ENCODE results near the gene NKPD1. TPM values are rescaled to one million over a fixed set of nuclear protein-coding genes. Genes with fewer than 3 reads are reported as not detected.

Gene NKPD1
- polyA plus RNA-seq, 1 of the 3 experiments (the other 2 are of a cell fraction): 0.12 TPM

DNA sequence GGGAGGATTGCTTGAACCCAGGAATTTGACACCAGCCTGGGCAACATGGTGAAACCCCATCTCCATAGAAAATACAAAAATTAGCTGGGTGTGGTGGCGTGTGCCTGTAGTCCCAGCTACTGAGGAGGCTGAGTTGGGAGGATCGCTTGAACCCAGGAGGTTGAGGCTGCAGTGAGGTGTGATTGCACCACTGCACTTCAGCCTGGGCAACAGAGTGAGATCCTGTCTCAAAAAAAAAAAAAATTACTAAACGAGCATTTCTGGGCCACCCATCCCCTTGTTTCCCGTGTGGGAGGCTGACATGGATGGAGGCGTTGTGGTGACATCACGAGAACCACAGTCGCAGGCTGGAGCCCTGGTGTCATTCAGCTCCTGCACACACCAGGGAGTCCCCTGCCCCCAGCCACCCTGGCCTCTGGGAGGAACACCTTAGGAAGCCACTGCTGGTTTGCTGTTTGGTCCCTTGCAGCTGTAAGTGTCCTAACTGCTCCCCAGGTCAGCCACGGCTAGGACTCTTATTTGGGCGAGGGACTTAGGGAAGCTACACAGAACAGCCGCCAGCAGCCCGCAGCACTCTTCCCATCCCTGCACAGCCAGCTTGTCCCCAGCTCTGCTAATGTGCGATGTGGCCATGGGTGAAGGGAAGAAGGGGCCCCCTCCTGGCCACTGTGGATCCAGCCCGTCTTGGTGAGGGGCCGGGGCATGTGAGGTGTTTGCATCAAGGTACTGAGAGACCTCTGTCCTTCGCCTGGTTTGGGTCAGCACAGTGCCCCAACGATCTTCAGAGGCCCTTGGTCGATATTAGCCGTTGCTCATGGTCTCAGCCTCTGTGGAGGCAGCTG is 12.7 kb downstream of the NKPD1 start:
- Histone ChIP-seq H3K4me2 (no peak overlapping the region), H3K27me3 (ENCODE audit: insufficient read depth) (no peaks in the 10 kb centered on the region; the same call in 1 of the 2 replicates), H3K9me2 (no peaks in the 10 kb centered on the region), H3K4me1 (ENCODE audit: control insufficient read depth in 1 of 2, insufficient read depth in 2 of 2, low read depth in 1 of 2, low read length in 1 of 2) (peaks cover 0 to 11% of the 10 kb centered on the region in 2 experiments; a peak in 1 of 4 replicates), H2AFZ (ENCODE audit: low read depth) (no peak overlapping the region), H3K9ac (no peak overlapping the region), H3K9me3 (no peaks in the 10 kb centered on the region), H3K79me2 (ENCODE audit: insufficient read depth) (no peaks in the 10 kb centered on the region), H3K36me3 (replicated peaks in 1 of 2; ENCODE audit: control insufficient read depth in 1 of 2, insufficient read depth in 2 of 2, low read length in 1 of 2) (peaks cover 0 to 22% of the 10 kb centered on the region in 2 experiments), H3K27ac (ENCODE audit: low read depth in 2 of 2, low read length in 1 of 2) (no peak overlapping the region), H3F3A (replicated peaks; ENCODE audit: insufficient read depth) (no peaks in the 10 kb centered on the region), H4K20me1 (ENCODE audit: insufficient read depth) (no peaks in the 10 kb centered on the region), H3K4me3 (ENCODE audit: low read depth in 2 of 2, low read length in 1 of 2) (no peak overlapping the region)
- ChIA-PET POLR2A (no interaction called here), CTCF (interaction anchor here (0.8 to 2.3 kb wide), 6 partner anchors 11 to 191 kb away, joined by 3 to 7 read pairs (median 4); partner anchors contain the start of genes BLOC1S3, PPP1R37 and TRAPPC6A)
- TF ChIP-seq IRF3 (IDR thresholded peaks at IDR 0.05; ENCODE audit: low read depth, low read length) (no peak), FOXM1 (IDR thresholded peaks at IDR 0.05; ENCODE audit: low read depth) (no peak), MXI1 (IDR thresholded peaks at IDR 0.05; ENCODE audit: low read depth, low read length) (no peak), PBX3 (IDR thresholded peaks at IDR 0.05) (no peak), ELF1 (IDR thresholded peaks at IDR 0.05) (no peak), SMC3 (IDR thresholded peaks at IDR 0.05; ENCODE audit: low read depth, low read length) (no peak), JUND (IDR thresholded peaks at IDR 0.05) (no peak), RCOR1 (IDR thresholded peaks at IDR 0.05; ENCODE audit: low read length) (no peak), USF1 (IDR thresholded peaks at IDR 0.05; ENCODE audit: borderline replicate concordance, low read depth) (no peak)
- WGBS (ENCODE audit: low lambda C conversion rate): 85% methylated on average over 12 of the region's 18 CpGs
- no peak for DNase-seq

DNA sequence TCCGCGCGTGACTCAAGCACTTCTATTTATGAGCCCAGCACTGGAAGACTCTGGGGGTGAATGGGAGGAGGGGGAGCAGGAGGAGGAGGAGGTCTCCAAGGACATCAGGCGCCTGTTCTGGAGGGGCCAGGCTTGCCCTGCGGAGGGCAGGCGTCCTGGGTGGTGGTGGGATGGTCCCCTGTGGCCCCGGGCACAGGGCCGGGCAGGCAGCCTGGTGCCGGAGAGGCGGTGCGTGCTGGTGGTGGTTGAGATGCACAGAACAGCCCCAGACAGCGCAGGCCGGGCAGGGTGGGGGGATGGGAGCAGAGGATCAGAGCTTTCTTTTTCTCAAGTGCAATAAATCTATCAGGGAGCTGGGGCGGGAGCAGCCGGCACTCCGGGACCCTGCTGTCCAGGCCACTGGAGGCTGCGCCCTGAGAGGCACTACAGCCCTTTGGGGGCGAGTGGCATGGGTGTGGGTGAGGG is 14.0 kb downstream of the NKPD1 start:
- Histone ChIP-seq H3K27me3 (ENCODE audit: insufficient read depth) (no peaks in the 10 kb centered on the region), H2AFZ (ENCODE audit: low read depth) (no peak overlapping the region), H3K4me2 (no peak overlapping the region), H3K4me3 (ENCODE audit: low read depth in 2 of 2, low read length in 1 of 2) (no peak overlapping the region), H3K27ac (ENCODE audit: low read depth in 2 of 2, low read length in 1 of 2) (no peak overlapping the region), H3K36me3 (replicated peaks in 1 of 2; ENCODE audit: control insufficient read depth in 1 of 2, insufficient read depth in 2 of 2, low read length in 1 of 2) (peaks cover 0 to 33% of the 10 kb centered on the region in 2 experiments), H3K79me2 (ENCODE audit: insufficient read depth) (no peaks in the 10 kb centered on the region), H3K4me1 (ENCODE audit: control insufficient read depth in 1 of 2, insufficient read depth in 2 of 2, low read depth in 1 of 2, low read length in 1 of 2) (no peaks in the 10 kb centered on the region; a peak in 1 of 4 replicates), H3K9ac (no peak overlapping the region), H3F3A (replicated peaks; ENCODE audit: insufficient read depth) (no peaks in the 10 kb centered on the region), H4K20me1 (ENCODE audit: insufficient read depth) (no peaks in the 10 kb centered on the region), H3K9me3 (no peaks in the 10 kb centered on the region), H3K9me2 (no peaks in the 10 kb centered on the region)
- DNase-seq: no peak
- 99% methylated on average over 18 of the region's 18 CpGs for WGBS (ENCODE audit: low lambda C conversion rate)
- TF ChIP-seq RCOR1 (IDR thresholded peaks at IDR 0.05; ENCODE audit: low read length) (no peak), USF1 (IDR thresholded peaks at IDR 0.05; ENCODE audit: borderline replicate concordance, low read depth) (no peak), FOXJ3 (CRISPR knock-in tag; IDR thresholded peaks at IDR 0.05) (no peak), CHD2 (IDR thresholded peaks at IDR 0.05; ENCODE audit: low read length, partially characterized antibody) (no peak)
- TF ChIP-seq, protein P1, sequence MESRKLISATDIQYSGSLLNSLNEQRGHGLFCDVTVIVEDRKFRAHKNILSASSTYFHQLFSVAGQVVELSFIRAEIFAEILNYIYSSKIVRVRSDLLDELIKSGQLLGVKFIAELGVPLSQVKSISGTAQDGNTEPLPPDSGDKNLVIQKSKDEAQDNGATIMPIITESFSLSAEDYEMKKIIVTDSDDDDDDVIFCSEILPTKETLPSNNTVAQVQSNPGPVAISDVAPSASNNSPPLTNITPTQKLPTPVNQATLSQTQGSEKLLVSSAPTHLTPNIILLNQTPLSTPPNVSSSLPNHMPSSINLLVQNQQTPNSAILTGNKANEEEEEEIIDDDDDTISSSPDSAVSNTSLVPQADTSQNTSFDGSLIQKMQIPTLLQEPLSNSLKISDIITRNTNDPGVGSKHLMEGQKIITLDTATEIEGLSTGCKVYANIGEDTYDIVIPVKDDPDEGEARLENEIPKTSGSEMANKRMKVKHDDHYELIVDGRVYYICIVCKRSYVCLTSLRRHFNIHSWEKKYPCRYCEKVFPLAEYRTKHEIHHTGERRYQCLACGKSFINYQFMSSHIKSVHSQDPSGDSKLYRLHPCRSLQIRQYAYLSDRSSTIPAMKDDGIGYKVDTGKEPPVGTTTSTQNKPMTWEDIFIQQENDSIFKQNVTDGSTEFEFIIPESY (IDR thresholded peaks at IDR 0.05; ENCODE audit: borderline replicate concordance, low read depth): no peak
- ChIA-PET POLR2A (no interaction called here), CTCF (interaction anchor here (0.9 kb wide), 1 partner anchor 10 kb away, joined by 3 read pairs; no protein-coding TSS in a partner anchor)
